Stimulated activated CD8-positive, alpha-beta memory T cell treated with anti-CD3 and anti-CD28 coated beads, Interleukin-7, amount 100 ng/mL, for 1 hour (primary cell): Measurements from ENCODE around the gene SLC25A42.
A peak's percentile ranks its signal among the peaks of the same experiment; 100 is the strongest.

Source experiments
- DNase-seq, 2 donors: peaks; one replicate each; pipeline ENCODE4 v3.0.0-alpha.2; 2020; ENCODE audit warnings: low read depth in 2 of 2

SLC25A42 gene

DNA sequence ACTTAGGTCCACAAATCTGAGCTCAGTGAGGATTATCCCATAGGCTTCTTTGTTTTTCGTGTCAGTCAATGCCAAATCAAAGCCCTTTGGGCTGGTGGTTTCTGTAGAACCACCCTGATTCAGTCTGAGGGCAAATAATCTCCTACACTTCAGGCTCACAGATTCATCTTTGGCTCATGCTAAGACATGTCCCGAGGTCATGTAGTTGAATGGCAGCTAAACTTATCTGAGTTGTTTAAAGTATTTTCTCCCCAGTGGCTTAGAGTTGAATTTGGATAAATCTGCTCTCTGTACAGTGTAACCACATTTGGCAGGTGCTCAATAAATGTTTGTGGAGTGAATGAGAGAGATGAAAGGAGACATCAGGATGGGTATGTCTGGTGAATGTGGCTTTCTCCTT lies 13.1 kb upstream of the SLC25A42 start:
- no peak for DNase-seq

DNA sequence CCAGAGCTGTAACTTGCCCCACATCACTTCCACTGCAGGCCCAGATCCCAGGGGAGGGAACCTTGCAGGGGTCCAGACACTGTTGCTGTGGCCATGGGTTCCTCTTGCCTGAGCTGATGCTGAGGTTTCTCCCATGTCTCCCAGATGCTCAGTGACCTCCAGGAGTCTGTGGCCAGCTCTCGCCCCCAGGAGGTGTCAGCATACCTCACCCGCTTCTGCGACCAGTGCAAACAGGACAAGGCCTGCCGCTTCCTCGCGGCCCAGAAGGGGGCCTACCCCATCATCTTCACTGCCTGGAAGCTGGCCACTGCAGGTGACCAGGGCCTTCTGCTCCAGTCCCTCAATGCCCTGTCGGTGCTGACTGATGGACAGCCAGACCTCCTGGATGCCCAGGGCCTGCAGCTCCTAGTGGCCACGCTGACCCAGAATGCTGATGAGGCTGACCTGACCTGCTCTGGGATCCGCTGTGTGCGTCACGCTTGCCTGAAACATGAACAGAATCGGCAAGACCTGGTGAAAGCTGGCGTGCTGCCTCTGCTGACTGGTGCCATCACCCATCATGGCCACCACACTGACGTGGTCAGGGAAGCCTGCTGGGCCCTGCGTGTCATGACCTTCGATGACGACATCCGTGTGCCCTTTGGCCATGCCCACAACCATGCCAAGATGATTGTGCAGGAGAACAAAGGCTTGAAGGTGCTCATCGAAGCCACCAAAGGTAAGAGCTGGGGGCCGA lies 12.1 kb upstream of the SLC25A42 start:
- DNase-seq = no peak

- no peak for DNase-seq
These were observed 10.9 kb upstream of the SLC25A42 start for GRCh38 chr19:19052921-19053320.

DNA sequence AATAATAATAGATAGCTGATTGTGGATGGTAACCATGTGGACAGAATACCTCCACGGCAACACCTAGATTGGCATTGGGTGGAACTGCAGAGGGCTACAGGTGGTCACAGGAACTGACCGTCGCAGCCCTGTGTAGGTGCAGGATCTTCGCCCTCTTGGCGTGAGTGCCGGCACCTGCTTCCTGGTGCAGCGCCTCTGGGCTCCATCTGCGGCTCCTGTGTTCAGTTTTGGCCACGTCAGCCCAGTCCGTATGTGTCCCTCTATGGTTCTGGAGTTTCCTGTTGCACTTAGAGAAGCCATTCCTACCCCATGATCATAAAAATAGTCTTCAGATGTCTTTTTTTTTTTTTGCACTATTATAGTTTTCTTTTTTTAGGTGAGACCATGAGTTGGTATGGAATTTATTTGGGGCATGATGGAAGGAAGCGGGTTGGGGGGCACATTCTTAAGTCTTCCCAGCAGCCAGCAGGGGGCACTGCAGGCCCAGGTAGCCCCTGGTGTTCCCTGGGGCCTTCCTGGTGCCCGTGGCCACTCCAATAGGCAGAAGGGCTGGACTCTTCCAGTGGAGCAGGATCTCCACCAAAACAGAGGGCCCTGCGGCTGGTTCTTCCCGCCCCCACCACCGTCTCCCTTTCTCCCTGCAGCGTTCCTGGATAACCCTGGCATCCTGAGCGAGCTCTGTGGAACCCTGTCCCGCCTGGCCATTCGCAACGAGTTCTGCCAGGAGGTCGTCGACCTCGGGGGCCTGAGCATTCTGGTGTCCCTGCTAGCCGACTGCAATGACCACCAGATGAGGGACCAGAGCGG lies 10.1 kb upstream of the SLC25A42 start:
- DNase-seq = peak in 1 of 2 donors; percentile 38

- no peak for DNase-seq
These were observed 9.4 kb upstream of the SLC25A42 start for GRCh38 chr19:19054315-19054938.

- DNase-seq = no peak
These were observed 8.8 kb upstream of the SLC25A42 start for GRCh38 chr19:19054939-19055440.

GRCh38 chr19:19055701-19056100 lies 8.1 kb upstream of the SLC25A42 start:
- no peak for DNase-seq

DNA sequence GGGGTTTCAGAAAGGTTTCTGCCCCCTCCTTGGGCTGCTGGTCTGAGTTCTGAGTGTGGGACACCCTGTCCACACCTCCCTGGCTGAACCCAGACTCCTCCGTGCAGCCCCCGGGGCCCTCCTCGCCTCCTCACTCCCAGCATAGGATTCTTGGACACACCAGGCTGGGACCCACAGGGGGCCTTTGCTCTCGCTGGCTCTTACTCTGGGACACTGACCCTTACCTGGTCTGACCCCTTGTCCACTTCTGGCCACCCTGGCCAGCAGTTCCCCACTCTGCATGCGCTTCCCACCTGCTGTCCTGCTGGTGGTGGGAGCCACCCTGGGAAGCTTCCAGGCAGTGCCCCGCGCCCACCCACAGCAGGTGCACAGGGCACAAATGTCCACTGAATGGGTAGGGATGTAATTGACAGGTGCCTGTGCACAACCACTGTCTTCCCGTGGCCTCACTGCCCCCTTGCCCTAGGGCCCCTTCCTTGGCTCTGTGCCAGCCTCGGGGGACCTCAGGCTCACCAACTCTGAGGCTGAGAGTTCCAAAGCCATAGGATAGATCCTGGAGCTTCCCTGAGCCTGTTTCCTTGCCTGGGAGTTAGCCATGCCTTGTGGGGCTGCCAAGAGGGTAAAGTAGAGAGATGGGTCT lies 7.0 kb upstream of the SLC25A42 start:
- no peak for DNase-seq

GRCh38 chr19:19057317-19057716 lies 6.5 kb upstream of the SLC25A42 start:
- no peak for DNase-seq

DNA sequence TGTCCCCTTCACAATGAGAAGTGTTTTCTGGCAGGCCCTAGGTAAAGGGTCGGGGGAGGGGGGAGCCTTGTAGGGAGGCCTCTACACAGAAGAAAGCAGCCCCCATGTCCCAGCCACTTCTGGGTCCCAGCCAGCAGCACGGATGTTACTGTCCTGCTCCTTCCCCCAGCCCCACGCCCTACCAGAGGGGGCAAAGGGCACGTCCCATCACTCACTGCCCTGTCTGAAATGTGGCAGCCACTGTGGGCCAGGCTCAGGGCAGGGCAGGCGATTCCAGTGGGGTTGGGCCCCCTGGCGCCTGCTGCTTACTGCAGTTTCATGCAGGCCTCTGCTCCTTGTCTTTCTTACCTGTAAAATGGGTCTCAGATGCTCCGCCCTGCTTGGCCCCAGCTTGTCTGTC lies 6.1 kb upstream of the SLC25A42 start:
- DNase-seq = no peak

GRCh38 chr19:19059018-19059836 lies 4.6 kb upstream of the SLC25A42 start:
- no peak for DNase-seq

DNA sequence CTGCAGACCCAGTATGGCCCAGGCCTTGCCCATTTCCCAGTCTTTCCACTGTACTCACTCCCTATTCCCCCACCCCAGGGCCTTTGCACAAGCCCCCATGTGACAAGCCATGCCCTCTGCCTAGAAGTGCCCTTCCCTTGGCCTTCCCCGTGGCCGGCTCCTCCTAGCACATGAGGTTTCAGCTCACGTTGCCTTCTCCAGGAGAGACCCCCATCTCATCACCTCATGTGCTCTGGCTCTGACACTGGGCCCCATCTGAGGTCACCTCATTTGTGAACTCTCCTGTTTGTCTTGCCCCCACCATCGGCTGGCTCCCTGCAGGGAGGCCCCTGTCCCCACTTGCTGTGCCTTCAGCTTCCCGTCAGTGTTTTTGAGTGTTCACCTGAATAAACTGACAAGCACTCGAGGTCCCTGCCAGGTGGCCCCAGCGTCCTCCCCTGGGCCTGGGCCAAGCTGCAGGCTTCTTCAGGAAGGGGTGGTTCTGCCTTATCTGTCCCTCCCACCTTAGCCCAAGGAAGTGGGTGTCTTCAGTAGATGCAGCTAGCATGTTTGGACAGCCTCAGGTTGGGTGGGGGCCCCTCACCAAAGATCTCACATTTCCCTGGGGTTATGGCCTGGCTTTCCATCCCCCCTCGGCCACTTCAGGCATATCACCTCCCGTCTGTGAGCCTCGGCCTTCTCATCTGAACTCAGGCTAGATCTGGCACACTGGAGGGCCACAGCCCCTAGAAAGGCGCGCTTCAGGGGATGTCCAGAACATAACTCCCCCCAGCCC lies 3.8 kb upstream of the SLC25A42 start:
- no peak for DNase-seq

DNA sequence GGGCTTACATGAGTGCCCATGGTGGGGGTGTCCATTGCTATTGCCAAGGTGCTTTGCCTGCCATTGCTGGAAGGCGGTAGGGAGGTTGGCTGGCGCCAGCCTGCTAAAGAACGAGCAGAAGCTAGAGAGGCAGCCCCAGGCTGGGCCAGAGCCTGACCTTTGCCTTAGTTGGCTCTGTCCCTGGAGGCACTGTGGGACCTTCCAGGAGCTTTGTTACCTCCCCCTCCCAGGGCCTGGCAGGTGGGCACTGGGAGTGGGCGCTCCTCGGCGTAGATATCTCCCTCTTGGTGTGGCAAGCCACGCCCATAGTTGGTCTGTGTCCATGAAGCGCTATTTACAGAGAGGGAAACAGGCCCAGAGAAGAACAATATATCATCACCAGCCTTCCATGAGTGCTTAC lies 2.3 kb upstream of the SLC25A42 start:
- DNase-seq = no peak

- DNase-seq = no peak
These were observed 1.2 kb upstream of the SLC25A42 start for GRCh38 chr19:19062454-19063182.

- no peak for DNase-seq
These were observed 416 bp downstream of the SLC25A42 start for GRCh38 chr19:19064098-19064722.

- DNase-seq = no peak
These were observed 1.3 kb downstream of the SLC25A42 start for GRCh38 chr19:19064811-19065745.

GRCh38 chr19:19067276-19068072 lies 3.7 kb downstream of the SLC25A42 start:
- no peak for DNase-seq
